MM.1S (cell line): ENCODE data around the gene CCDC77.

Experiments
- EZH2 ChIP-seq: fragments of 300-600 bp; sonication (generic); optimal IDR thresholded peaks from 2 replicates; pipeline ENCODE3; 2017; ENCODE audit warnings: low read depth, mild to moderate bottlenecking, antibody characterized with exemption, low read length, mixed read lengths
- EZH2phosphoT487 ChIP-seq: fragments of 300-600 bp; sonication (generic); IDR thresholded peaks from 2 replicates; pipeline ENCODE4 v1.6.1; 2018; ENCODE audit warnings: antibody characterized with exemption, low read length
- TF ChIP-seq, protein P1 (sequence below): fragments of 300-600 bp; sonication (generic); IDR thresholded peaks from 2 replicates; pipeline ENCODE4 v1.5.1; 2016; ENCODE audit warnings: antibody characterized with exemption, low read length, mixed read lengths

- TF ChIP-seq, protein P1, sequence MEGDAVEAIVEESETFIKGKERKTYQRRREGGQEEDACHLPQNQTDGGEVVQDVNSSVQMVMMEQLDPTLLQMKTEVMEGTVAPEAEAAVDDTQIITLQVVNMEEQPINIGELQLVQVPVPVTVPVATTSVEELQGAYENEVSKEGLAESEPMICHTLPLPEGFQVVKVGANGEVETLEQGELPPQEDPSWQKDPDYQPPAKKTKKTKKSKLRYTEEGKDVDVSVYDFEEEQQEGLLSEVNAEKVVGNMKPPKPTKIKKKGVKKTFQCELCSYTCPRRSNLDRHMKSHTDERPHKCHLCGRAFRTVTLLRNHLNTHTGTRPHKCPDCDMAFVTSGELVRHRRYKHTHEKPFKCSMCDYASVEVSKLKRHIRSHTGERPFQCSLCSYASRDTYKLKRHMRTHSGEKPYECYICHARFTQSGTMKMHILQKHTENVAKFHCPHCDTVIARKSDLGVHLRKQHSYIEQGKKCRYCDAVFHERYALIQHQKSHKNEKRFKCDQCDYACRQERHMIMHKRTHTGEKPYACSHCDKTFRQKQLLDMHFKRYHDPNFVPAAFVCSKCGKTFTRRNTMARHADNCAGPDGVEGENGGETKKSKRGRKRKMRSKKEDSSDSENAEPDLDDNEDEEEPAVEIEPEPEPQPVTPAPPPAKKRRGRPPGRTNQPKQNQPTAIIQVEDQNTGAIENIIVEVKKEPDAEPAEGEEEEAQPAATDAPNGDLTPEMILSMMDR, result no peak
- TF ChIP-seq EZH2, result no peak
- TF ChIP-seq EZH2phosphoT487, result no peak
Measured at GRCh38 chr12:366820-367219, 34.6 kb upstream of the CCDC77 start.
